OCI-LY1 (cell line): ENCODE data around the gene FDXACB1.

Experiments used
- CTCF ChIP-seq: fragments of 200-600 bp; sonication (generic), shearing (Covaris generic); IDR thresholded peaks from 2 replicates; pipeline ENCODE4 v1.5.1; 2017; ENCODE audit warnings: mild to moderate bottlenecking, antibody characterized with exemption, low read length, moderate library complexity, mixed read lengths
- EZH2 ChIP-seq: fragments of 200-600 bp; sonication (generic), shearing (Covaris generic); IDR thresholded peaks from 2 replicates; pipeline ENCODE4 v1.8.0; 2017; ENCODE audit warnings: borderline replicate concordance, mixed run types, mild to moderate bottlenecking, antibody characterized with exemption, low read length, moderate library complexity, mixed read lengths

DNA sequence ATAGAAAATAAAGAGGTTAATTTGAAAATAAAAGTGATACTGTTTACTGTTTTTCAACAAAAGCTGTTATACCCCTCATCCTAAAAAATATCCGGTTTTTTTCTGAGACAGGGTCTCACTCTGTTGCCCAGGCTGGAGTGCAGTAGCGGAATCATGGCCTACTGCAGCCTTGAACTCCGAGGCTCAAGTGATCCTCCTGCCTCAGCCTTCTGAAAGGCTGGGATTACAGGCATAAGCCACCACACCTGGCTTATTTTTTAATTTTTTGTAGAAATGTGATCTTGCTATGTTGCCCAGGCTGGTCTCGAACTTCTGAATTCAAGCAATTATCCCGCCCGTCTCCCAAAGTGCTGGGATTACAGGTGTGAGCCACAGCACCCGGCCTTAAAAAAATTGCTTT, 43.3 kb downstream of the FDXACB1 start:
- TF ChIP-seq EZH2 (no peak), CTCF (no peak)
